Neutrophil (primary cell): ENCODE results near the gene KIF7.
"Not testable (repeated sequence)": the region's sequence is repeated elsewhere in the genome, so short reads cannot be mapped to it uniquely, and the experiment has no call there.

ENCODE experiments used
- H3K27ac ChIP-seq: fragments of 200-600 bp; sonication (generic); 2 replicates; pipeline ENCODE4 v1.5.1; 2016; ENCODE audit warnings: mild to moderate bottlenecking, moderate library complexity
- H3K27me3 ChIP-seq: fragments of 200-600 bp; sonication (generic); 2 replicates; pipeline ENCODE4 v1.6.0; 2016; ENCODE audit warnings: mild to moderate bottlenecking
- H3K36me3 ChIP-seq: fragments of 200-600 bp; sonication (generic); 2 replicates; pipeline ENCODE4 v1.5.1; 2017
- H3K4me1 ChIP-seq, 2 experiments: fragments of 200-600 bp in 1 of 2; sonication (generic) in 1 of 2; 1 replicate in 1 of 2; 2 replicates in 1 of 2; pipeline versions ENCODE4 v1.5.1 to v1.6.1; 2013 to 2016; ENCODE audit warnings: low read depth in 1 of 2, low read length in 1 of 2, mild to moderate bottlenecking in 1 of 2, moderate library complexity in 1 of 2; ENCODE audit not compliant: control insufficient read depth in 1 of 2, insufficient read depth in 1 of 2
- H3K4me3 ChIP-seq, 2 experiments: fragments of 200-600 bp in 1 of 2; sonication (generic) in 1 of 2; 1 replicate in 1 of 2; 2 replicates in 1 of 2; pipeline ENCODE4 v1.5.1; 2013 to 2016; ENCODE audit warnings: low read depth in 1 of 2, low read length in 1 of 2, mild to moderate bottlenecking in 1 of 2, moderate library complexity in 1 of 2
- H3K9me3 ChIP-seq: fragments of 200-600 bp; sonication (generic); 2 replicates; pipeline ENCODE4 v1.5.1; 2016
- CTCF ChIP-seq: fragments of 200-600 bp; sonication (generic); IDR thresholded peaks from 2 replicates; pipeline ENCODE4 v1.5.1; 2016; ENCODE audit warnings: antibody characterized with exemption

Gene KIF7

GRCh38 chr15:89693091-89693490 is 37.8 kb upstream of the KIF7 start:
- Histone ChIP-seq H3K9me3 (no peaks in the 10 kb centered on the region), H3K4me3 (no peak overlapping the region), H3K27ac (no peak overlapping the region), H3K27me3 (no peaks in the 10 kb centered on the region), H3K4me1 (peaks cover 5 to 8% of the 10 kb centered on the region in 2 experiments), H3K36me3 (no peaks in the 10 kb centered on the region)
- no peak for TF ChIP-seq CTCF

- Histone ChIP-seq H3K4me1 (peaks cover 5 to 8% of the 10 kb centered on the region in 2 experiments), H3K36me3 (no peaks in the 10 kb centered on the region), H3K4me3 (peak within 1 kb of the TSS; percentile 87 to 92), H3K27me3 (no peaks in the 10 kb centered on the region), H3K27ac (no peak within 1 kb of the TSS), H3K9me3 (no peaks in the 10 kb centered on the region)
- TF ChIP-seq CTCF, result no peak
Observed at GRCh38 chr15:89690276-89691218, 35.3 kb upstream of the KIF7 start, which contains the start of the genes PEX11A and WDR93. Gene PEX11A (minus strand): TSS chr15:89690754. CDS start chr15:89690632, 122 bp downstream. Gene WDR93 (plus strand): TSS chr15:89690811. CDS start chr15:89701747, 10,936 bp downstream.

GRCh38 chr15:89689930-89690275 is 34.6 kb upstream of the KIF7 start:
- not testable (repeated sequence) for H3K27ac ChIP-seq, H3K9me3 ChIP-seq, H3K36me3 ChIP-seq, H3K27me3 ChIP-seq, H3K4me1 ChIP-seq
- H3K4me3 ChIP-seq, result peak overlapping the region; percentile 87 to 92

- Histone ChIP-seq H3K27me3 (no peaks in the 10 kb centered on the region), H3K27ac (no peak overlapping the region), H3K36me3 (no peaks in the 10 kb centered on the region), H3K4me3 (no peak overlapping the region), H3K9me3 (no peaks in the 10 kb centered on the region), H3K4me1 (peaks cover 5 to 8% of the 10 kb centered on the region in 2 experiments)
- TF ChIP-seq CTCF, result no peak
Observed at GRCh38 chr15:89686522-89686921, 31.3 kb upstream of the KIF7 start.

GRCh38 chr15:89685995-89686394 is 30.7 kb upstream of the KIF7 start:
- no peak overlapping the region for H3K4me3 ChIP-seq

More at GRCh38 chr15:89685995-89686394, 30.7 kb upstream of the KIF7 start:
- H3K4me1 ChIP-seq, result peaks cover 5 to 8% of the 10 kb centered on the region in 2 experiments
- H3K27ac ChIP-seq, result no peak overlapping the region
- no peaks in the 10 kb centered on the region for H3K27me3 ChIP-seq
- TF ChIP-seq CTCF, result no peak
- no peaks in the 10 kb centered on the region for H3K36me3 ChIP-seq
- no peaks in the 10 kb centered on the region for H3K9me3 ChIP-seq
